Epithelial cell of prostate (primary cell): ENCODE data around the gene DPYD.
"Not testable (repeated sequence)": the region's sequence is repeated elsewhere in the genome, so short reads cannot be mapped to it uniquely, and the experiment has no call there.

Source experiments
- DNase-seq: peaks from one replicate; pipeline ENCODE4 v3.0.0-alpha.2; 2011; ENCODE audit warnings: low read depth, low spot score
- H3K27ac ChIP-seq: fragments of 450-650 bp; 2 replicates; pipeline ENCODE4 v1.5.1; 2017; ENCODE audit warnings: mild to moderate bottlenecking

Gene DPYD

GRCh38 chr1:97262842-97263241, 658.0 kb downstream of the DPYD start:
- H3K27ac ChIP-seq = no peak overlapping the region
- no peak for DNase-seq

- no peak for DNase-seq
- no peak overlapping the region for H3K27ac ChIP-seq
Measured at GRCh38 chr1:97258597-97258996, 662.2 kb downstream of the DPYD start.

- no peak for DNase-seq
- no peak overlapping the region for H3K27ac ChIP-seq
Measured at GRCh38 chr1:97254731-97255463, 665.9 kb downstream of the DPYD start.

GRCh38 chr1:97252925-97253324, 667.9 kb downstream of the DPYD start:
- no peak for DNase-seq

GRCh38 chr1:97252076-97252475, 668.8 kb downstream of the DPYD start:
- no peak overlapping the region for H3K27ac ChIP-seq
- DNase-seq = peak; percentile 29

More at GRCh38 chr1:97252925-97253324, 667.9 kb downstream of the DPYD start:
- no peak overlapping the region for H3K27ac ChIP-seq

- no peak overlapping the region for H3K27ac ChIP-seq
- no peak for DNase-seq
Measured at GRCh38 chr1:97247196-97247595, 673.6 kb downstream of the DPYD start.

GRCh38 chr1:97245682-97246081, 675.2 kb downstream of the DPYD start:
- H3K27ac ChIP-seq = no peak overlapping the region
- DNase-seq = no peak

GRCh38 chr1:97245026-97245425, 675.8 kb downstream of the DPYD start:
- H3K27ac ChIP-seq = no peak overlapping the region
- DNase-seq = no peak

- H3K27ac ChIP-seq = no peak overlapping the region
- no peak for DNase-seq
Measured at GRCh38 chr1:97243973-97244560, 676.8 kb downstream of the DPYD start.

GRCh38 chr1:97238816-97239215, 682.0 kb downstream of the DPYD start:
- no peak for DNase-seq

GRCh38 chr1:97231354-97231753, 689.5 kb downstream of the DPYD start:
- DNase-seq, H3K27ac ChIP-seq: not testable (repeated sequence)

More at GRCh38 chr1:97238816-97239215, 682.0 kb downstream of the DPYD start:
- H3K27ac ChIP-seq = no peak overlapping the region

GRCh38 chr1:97212671-97213070, 708.2 kb downstream of the DPYD start:
- DNase-seq = no peak
- no peak overlapping the region for H3K27ac ChIP-seq

GRCh38 chr1:97210307-97210706, 710.5 kb downstream of the DPYD start:
- H3K27ac ChIP-seq = no peak overlapping the region
- no peak for DNase-seq

- no peak overlapping the region for H3K27ac ChIP-seq
- no peak for DNase-seq
Measured at GRCh38 chr1:97209381-97209957, 711.4 kb downstream of the DPYD start.

GRCh38 chr1:97207868-97208267, 713.0 kb downstream of the DPYD start:
- no peak overlapping the region for H3K27ac ChIP-seq
- no peak for DNase-seq

- H3K27ac ChIP-seq = no peak overlapping the region
- no peak for DNase-seq
Measured at GRCh38 chr1:97204468-97204867, 716.4 kb downstream of the DPYD start.

- no peak overlapping the region for H3K27ac ChIP-seq
- DNase-seq = no peak
Measured at GRCh38 chr1:97202481-97203380, 718.1 kb downstream of the DPYD start.

- no peak overlapping the region for H3K27ac ChIP-seq
- no peak for DNase-seq
Measured at GRCh38 chr1:97201641-97202040, 719.2 kb downstream of the DPYD start.

- no peak overlapping the region for H3K27ac ChIP-seq
- no peak for DNase-seq
Measured at GRCh38 chr1:97200595-97200994, 720.2 kb downstream of the DPYD start.

GRCh38 chr1:97196825-97197516, 723.9 kb downstream of the DPYD start:
- DNase-seq = no peak
- H3K27ac ChIP-seq = no peak overlapping the region
